GM19468 (cell line): ENCODE results near the gene MSH3.
"Not testable (repeated sequence)": the region's sequence is repeated elsewhere in the genome, so short reads cannot be mapped to it uniquely, and the experiment has no call there.

Experiments used
- ATAC-seq: cut with Tn5 transposase; IDR thresholded peaks from one replicate; pipeline ENCODE4 v1.9.1; 2021; ENCODE audit warnings: mild to moderate bottlenecking, moderate library complexity, moderate number of reproducible peaks; ENCODE audit not compliant: unreplicated experiment; ENCODE audit errors: extremely low read depth

MSH3 gene

DNA sequence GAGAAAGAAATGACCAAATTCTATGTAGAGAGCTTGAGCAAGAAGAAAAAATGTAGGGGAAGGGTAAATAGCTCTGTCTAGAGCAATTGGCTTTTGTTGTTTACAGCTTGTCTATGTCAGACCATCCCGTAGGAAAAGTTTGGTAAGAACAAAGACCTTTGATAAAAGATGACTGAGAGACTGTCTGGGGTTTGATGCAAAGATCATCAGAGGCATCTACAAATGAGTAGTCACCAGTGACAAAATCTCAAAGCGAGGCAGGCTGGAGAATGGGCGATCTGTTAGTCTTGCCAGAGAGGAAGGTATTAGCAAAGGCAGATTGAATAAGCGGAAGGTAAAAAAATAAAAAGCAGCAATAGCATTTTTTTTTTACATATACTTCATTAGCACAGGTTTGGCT lies 180.7 kb downstream of the MSH3 start:
- no peak for ATAC-seq

DNA sequence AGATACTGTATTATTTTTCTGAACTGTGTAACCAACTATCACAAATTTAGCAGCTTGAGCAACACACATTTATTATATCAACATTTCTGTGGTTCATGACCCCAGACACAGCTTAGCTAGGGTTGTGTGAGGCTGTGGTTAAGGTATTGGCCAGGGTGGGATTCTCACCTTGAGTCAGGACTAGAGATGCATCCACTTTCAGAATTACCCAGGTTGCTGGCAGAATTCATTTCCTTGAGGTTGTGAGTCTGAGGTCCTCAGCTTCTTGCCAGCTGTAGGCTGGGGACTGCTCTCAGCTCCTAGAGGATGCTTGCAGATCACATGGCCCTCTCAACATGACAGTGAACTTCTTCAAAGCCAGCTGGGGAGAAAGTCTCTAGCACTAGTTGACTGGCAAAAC lies 183.2 kb downstream of the MSH3 start:
- peak; percentile 60 for ATAC-seq

DNA sequence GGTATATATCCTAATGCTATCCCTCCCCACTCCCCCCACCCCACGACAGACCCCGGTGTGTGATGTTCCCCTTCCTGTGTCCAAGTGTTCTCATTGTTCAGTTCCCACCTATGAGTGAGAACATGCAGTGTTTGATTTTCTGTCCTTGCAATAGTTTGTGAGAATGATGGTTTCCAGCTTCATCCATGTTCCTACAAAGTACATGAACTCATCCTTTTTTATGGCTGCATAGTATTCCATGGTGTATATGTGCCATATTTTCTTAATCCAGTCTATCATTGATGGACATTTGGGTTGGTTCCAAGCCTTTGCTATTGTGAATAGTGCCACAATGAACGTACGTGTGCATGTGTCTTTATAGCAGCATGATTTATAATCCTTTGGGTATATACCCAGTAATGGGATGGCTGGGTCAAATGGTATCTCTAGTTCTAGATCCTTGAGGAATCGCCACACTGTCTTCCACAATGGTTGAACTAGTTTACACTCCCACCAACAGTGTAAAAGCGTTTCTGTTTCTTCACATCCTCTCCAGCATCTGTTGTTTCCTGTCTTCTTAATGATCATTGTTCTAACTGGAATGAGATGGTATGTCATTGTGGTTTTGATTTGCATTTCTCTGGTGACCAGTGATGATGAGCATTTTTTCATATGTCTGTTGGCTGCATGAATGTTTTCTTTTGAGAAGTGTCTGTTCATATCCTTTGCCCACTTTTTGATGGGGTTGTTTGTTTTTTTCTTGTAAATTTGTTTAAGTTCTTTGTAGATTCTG lies 186.8 kb downstream of the MSH3 start:
- not testable (repeated sequence) for ATAC-seq

DNA sequence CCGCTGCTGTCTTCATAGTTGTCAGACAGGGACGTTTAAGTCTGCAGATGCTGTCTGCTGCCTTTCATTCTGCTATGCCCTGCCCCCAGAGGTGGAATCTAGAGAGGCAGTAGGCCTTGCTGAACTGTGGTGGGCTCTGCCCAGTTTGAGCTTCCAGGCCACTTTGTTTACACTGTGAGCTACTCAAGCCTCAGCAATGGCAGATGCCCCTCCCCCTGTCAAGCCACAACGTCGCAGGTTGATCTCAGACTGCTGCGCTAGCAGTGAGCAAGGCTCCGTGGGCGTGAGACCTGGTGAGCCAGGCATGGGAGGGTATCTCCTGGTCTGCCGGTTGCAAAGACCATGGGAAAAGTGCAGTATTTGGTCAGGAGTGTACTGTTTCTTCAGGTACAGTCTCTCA lies 192.0 kb downstream of the MSH3 start:
- ATAC-seq, result not testable (repeated sequence)

DNA sequence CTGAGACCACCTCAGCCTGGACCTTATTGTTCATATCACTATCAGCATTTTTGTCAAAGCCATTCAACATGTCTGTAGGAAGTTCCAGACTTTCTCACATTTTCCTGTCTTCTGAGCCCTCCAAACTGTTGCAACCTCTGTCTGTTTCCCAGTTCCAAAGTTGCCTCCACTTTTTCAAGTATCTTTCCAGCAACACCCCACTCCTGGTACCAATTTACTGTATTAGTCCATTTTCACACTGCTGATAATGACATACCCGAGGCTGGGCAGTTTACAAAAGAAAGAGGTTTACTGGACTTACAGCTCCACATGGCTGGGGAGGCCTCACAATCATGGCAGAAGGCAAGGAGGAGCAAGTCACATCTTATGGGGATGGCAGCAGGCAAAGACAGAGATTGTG lies 195.7 kb downstream of the MSH3 start:
- ATAC-seq, result not testable (repeated sequence)

DNA sequence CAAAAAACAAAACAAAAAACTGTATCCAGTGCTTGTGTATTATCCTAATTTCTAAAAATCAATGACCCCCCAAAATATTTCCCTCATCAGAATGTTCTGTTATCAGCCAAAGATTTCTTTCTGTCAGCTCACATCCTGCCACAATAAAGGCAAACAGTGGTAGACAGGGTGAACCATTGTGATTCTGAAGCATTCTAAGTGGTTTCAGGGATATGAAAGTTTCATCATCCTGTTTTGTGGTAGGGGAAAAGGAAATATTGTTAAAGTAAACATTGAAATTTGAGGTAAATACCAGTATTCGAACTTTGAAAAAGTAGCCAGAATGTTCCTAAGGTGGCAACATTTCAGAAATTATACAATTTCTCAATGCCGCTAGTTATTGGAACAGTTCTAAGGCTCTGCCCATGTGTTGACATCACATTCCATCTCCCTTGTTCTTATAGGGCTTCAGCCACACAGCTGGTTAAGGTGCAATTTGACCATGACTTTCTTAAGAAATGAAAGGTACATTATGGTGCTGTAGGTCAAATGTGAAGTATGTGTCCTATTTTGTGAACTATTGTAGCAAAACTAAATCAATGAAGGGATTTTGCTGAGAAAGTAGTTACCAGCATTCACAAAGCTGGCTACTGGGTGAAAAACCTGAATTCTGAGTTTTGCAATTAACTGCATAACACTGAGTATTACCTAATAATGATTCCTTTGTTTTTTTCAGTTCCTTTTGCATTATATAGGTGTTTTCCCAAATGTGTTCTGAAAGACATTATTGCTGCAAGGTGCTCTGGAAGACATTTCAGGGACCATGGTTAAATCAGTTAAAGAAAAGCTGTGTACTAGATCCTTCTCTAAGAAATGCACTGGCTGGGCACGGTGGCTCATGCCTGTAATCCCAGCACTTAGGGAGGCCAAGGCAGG lies 198.1 kb downstream of the MSH3 start:
- ATAC-seq, result no peak

DNA sequence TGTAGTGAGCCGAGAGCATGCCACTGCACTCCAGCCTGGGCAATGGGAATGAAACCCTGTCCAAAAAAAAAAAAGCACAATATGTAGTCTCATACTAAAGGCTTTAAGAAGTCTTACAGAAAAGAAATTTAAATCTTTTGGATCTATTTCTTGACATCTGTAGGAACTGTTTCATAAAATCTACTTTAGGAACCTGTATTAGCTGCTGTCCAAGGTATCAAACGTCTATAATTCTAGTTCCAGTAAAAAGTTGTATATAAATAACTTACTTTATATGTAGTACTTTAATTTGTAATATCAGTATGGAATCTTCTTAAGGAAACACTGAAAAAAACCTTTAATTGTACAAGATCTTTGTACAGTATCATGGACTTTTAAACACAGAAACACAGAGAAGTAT lies 199.0 kb downstream of the MSH3 start:
- no peak for ATAC-seq

DNA sequence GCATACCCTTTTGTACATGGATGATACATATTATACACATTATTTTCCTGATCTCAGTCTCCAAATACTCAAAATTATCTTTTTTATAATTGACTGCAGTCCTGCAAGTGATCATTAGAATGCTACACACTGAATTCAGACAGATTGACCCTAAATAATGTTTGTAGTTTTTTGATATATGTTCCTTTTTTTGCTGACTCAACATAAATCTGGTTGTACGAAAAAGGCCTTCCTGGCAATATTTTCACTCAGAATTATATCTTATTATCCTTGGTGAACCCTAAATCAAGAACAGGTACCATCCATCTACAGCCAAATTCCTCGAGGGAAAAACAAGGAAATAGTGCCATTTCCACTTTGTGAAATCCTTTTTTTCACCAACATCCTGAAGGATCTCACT lies 200.1 kb downstream of the MSH3 start:
- no peak for ATAC-seq

DNA sequence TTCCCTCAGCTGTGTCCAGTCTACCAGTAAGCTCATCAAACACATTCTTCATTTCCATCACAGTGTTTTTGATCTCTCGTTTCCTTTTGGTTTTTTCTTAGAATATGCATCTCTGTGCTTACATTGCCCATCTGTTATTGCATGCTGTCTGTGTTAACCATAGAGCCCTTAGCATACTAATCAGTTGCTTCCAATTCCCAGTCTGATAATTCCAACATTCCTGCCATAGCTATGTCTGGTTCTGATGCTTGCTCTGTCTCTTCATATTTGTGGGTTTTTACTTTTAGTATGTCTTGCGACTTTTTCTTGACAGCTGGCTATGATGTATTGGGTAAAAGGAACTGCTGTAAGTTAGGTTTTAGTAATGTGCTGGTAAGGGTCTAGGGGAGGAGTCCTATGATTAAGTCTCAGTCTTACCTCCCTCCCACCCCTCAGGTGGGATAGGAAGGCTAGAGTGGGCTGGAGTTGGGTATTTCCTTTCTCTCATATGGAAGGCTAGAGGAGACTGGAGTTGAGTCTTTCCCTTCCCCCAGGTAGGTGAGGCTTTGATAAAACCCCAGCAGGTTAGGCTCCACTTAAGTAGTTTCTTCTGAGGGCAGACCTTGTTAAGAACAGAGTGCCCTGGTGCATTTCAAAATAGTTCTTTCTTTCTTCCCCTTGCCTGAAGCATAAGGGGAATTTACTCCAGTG lies 206.6 kb downstream of the MSH3 start:
- no peak for ATAC-seq

DNA sequence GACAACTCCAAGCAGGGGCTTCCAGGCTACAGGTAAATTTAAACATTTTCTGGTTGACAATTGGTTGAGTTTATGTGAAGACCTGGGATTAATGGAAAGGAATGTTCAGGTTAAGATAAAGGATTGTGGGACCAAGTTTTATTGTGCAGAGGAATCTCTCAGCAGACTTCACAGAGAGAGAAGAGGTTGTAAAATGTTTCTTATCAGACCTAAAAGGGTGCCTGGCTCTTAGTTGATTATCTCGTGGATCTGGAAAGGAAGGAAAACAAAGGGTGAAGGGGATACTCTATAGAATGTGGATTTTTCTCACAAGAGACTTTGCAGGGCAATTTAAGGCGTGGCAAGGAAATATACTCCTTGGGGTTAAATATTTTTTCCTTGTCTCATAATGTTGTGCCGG lies 209.3 kb downstream of the MSH3 start:
- no peak for ATAC-seq

DNA sequence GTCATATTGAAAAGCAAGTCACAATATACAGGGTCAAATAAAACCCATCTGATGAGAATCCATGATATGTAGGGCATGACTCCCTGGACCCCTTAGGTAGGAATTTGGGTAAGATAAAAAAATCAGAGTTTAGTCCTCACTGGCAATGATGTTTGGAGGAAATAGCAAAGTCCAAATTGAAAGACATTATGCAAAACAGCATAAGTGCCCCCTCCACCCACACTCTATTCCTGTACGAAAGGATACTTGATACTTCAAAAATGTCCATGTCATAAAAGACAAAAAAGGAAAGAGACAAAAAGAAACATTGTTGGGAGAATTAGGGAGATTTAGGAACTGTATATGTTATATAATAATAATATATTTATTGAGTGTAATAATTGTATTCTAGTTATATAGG lies 209.7 kb downstream of the MSH3 start:
- no peak for ATAC-seq

DNA sequence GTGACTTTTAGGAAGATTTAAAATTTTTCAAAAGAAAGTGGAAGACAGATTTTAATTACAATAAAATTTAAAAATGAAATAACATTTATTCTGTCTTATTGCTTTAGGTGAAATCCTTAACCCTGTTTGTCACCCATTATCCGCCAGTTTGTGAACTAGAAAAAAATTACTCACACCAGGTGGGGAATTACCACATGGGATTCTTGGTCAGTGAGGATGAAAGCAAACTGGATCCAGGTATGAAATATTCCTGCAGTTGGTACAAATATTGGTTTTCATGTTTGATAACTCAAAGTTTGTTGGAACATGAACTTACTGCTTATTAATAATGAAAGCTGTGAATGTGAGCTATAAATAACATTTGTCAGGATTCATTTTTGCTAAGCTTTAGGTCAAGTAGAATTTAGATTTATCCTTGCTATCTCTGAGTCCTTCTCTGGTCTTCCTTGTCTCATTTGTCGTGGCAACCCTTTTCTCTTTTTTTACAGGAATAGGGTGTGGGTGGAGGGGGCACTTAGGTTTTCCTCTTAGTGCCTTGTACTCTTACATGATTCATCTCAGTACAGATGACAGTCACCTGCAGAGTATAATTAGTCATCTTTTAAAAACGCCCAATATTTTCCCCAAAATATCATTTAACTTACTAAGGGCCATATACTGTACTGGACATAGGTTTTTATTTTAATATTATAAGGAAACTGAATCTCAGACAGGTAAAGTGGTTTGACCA lies 210.4 kb downstream of the MSH3 start:
- ATAC-seq, result no peak

DNA sequence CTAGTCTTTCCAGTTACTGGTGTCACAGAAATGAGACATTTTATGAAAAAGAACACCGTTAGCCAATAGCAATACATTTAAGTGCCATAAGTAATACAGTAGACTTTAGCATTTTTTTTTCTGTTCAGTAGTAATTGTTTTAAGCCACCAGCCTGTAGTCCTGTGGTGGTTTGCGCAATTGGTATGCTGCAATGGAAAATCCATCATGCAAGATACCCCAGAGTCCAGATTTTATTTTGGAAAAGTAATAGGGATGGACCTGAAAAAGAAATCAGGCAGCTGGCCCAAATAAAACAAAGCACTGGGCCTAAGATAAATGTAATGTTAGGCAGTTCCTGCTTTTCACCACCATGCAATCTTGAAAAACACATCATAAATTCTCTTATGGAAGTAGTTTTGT lies 211.1 kb downstream of the MSH3 start:
- no peak for ATAC-seq

DNA sequence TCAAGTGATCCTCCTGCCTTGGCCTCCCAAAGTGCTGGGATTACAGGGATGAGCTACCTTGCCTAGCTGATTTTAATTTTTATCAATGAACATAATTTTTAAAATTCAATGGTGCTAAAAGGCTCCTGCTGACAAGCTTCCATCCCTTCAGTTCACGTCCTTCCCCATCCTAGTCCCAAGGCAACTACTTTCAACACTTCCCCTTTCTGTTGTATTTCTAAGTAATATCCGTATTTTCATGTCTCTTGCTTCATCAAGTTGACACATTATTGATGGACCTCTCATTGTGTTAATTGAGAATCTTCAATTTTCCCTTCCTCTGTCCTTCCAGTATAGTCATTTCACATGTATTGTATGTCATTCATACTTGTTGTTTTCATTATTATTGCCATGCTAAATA lies 211.9 kb downstream of the MSH3 start:
- ATAC-seq, result no peak

DNA sequence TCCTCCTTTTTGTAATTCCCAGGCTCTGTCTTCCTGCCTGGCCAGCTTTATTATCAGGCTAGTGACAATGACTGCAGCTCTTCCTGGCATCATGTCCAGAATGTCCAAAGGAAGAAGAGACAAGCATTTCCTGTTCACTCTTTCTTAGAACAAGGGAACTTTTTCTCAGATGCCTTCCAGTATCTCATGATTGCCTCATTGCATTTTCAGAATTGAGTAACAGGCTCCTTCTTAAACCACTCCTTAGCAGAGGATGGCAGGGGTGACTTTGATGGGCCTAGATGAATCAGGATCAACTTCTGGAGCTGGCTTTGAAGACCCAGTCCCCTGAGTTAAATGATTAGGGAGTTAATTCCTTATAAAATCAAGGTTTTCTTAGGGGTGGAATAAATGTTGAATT lies 212.8 kb downstream of the MSH3 start:
- ATAC-seq, result no peak

DNA sequence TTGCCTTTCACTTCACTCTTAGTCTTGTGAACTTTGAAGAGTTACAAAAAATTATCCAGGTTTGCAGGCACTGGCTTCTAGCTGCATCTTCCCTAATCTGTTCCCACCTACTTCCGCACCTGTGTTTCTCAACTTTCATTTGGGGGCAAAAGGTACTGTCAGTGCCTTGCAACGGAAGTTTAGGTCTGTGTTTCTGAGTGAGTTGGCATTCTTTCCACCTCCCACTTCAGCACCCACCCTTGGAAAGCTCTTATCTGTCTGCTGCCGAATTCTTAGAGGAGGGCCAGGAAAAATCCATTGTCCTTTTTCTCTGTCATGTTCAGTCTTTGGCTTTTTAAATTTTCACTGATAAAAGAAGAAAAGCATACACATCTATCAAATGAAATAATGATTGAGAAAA lies 216.0 kb downstream of the MSH3 start:
- ATAC-seq, result no peak

DNA sequence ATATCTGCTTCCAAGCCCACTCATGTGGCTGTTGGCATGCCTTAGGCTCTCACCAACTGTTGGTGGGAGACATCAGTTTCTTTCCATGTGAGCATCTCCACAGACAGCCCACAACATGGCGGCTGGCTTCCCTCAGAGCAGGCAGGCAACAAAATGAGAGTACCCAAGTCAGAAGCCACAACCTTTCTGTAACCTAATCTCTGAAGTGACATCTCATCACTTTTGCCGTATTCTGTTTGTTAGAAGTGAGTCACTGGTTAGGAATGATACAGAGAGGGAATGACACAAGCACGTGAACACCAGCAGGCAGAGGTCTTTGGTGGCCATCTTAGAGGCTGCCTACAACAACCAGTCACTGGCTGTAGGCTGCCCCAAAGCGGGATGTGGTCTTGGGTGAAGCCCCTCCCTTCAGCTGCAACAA lies 217.1 kb downstream of the MSH3 start:
- no peak for ATAC-seq

DNA sequence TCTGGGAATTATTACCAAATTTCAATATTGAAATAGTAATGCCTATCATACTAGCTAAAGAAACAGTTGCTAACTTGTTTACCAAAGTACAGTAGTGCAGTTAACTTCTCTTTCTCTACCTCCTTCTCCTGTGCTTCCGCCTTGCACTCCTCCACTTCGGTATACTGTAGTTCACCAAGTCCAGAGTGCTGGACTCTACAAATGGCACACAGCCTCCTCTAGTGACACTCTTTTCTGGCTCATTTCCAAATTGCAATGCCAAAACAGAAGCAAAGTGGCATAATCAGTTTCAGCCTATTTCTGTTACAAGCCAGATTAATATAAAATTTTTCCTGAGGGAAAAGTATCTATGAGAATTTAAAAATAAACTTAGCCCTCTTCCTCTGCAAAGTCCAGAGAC lies 219.7 kb downstream of the MSH3 start:
- ATAC-seq, result no peak

DNA sequence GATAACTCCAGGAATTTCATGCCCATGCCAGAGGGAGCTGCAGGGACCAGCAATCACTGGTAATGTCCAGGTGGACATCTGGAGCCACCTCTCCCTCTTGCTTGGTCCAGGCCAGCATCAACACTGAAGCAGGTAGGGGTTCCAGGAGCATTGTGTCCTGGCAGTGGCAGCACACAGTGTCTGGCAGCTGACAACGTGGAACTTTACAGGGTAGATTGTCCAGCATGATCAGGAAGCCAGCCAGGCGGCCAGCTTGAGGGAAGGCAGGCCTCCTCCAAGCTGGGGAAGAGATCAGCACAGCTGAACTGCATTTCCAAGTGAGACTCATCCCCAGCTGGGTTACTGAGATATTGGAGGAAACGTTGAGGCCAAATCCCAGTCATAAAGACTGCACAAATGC lies 223.1 kb downstream of the MSH3 start:
- no peak for ATAC-seq

DNA sequence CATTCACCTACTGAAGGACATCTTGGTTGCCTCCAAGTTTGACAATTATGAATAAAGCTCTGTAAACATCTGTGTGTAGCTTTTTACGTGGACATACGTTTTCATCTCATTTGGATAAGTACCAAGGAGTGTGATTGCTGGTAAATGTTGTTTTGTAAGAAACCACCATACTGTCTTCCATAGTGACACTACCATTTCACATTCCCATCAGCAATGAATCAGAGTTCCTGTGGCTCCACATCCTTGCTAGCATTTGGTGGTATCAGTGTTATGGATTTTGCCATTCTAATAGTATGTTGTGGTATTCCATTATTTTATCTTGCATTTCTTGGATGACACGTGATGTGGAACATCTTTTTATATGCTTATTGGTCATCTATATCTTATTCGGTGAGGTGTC lies 227.3 kb downstream of the MSH3 start:
- no peak for ATAC-seq
